ENCODE results near the gene RTN4RL1.
"Not testable (repeated sequence)": the region's sequence is repeated elsewhere in the genome, so short reads cannot be mapped to it uniquely, and the experiment has no call there.

The RTN4RL1 gene

GRCh38 chr17:1994707-1995106, 30.4 kb downstream of the RTN4RL1 start:
- ChIA-PET CTCF (interaction anchor here (1.2 kb wide), 1 partner anchor 31 kb away, joined by 4 read pairs; no protein-coding TSS in a partner anchor), POLR2A (no interaction called here)
- H3K4me3 ChIP-seq (ENCODE audit: low read depth, low read length) = no peak overlapping the region
- DNase-seq (ENCODE audit: low read depth, low spot score) = no peak
- TF ChIP-seq, protein P1, sequence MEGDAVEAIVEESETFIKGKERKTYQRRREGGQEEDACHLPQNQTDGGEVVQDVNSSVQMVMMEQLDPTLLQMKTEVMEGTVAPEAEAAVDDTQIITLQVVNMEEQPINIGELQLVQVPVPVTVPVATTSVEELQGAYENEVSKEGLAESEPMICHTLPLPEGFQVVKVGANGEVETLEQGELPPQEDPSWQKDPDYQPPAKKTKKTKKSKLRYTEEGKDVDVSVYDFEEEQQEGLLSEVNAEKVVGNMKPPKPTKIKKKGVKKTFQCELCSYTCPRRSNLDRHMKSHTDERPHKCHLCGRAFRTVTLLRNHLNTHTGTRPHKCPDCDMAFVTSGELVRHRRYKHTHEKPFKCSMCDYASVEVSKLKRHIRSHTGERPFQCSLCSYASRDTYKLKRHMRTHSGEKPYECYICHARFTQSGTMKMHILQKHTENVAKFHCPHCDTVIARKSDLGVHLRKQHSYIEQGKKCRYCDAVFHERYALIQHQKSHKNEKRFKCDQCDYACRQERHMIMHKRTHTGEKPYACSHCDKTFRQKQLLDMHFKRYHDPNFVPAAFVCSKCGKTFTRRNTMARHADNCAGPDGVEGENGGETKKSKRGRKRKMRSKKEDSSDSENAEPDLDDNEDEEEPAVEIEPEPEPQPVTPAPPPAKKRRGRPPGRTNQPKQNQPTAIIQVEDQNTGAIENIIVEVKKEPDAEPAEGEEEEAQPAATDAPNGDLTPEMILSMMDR (IDR thresholded peaks at IDR 0.05; ENCODE audit: insufficient read depth, low read length, missing control alignments) = no peak

GRCh38 chr17:1992541-1992940, 32.6 kb downstream of the RTN4RL1 start:
- CTCF ChIA-PET = no interaction called here
- no peak for DNase-seq (ENCODE audit: low read depth, low spot score)
- no peak overlapping the region for H3K4me3 ChIP-seq (ENCODE audit: low read depth, low read length)
- TF ChIP-seq, protein P1 (IDR thresholded peaks at IDR 0.05; ENCODE audit: insufficient read depth, low read length, missing control alignments) = no peak
- POLR2A ChIA-PET = no interaction called here

- TF ChIP-seq, protein P1 (IDR thresholded peaks at IDR 0.05; ENCODE audit: insufficient read depth, low read length, missing control alignments) = no peak
- peak; percentile 36 for DNase-seq (ENCODE audit: low read depth, low spot score)
- ChIA-PET CTCF (interaction anchor here (0.7 kb wide), 1 partner anchor 51 kb away, joined by 3 read pairs; no protein-coding TSS in a partner anchor), POLR2A (no interaction called here)
- no peak overlapping the region for H3K4me3 ChIP-seq (ENCODE audit: low read depth, low read length)
Observed at GRCh38 chr17:1989135-1989534, 36.0 kb downstream of the RTN4RL1 start.

- H3K4me3 ChIP-seq (ENCODE audit: low read depth, low read length) = no peak overlapping the region
- ChIA-PET CTCF (no interaction called here), POLR2A (no interaction called here)
- TF ChIP-seq, protein P1 (IDR thresholded peaks at IDR 0.05; ENCODE audit: insufficient read depth, low read length, missing control alignments) = no peak
- no peak for DNase-seq (ENCODE audit: low read depth, low spot score)
Observed at GRCh38 chr17:1986783-1987451, 38.2 kb downstream of the RTN4RL1 start.

- TF ChIP-seq, protein P1 (IDR thresholded peaks at IDR 0.05; ENCODE audit: insufficient read depth, low read length, missing control alignments) = no peak
- H3K4me3 ChIP-seq (ENCODE audit: low read depth, low read length) = no peak overlapping the region
- no peak for DNase-seq (ENCODE audit: low read depth, low spot score)
- ChIA-PET POLR2A (no interaction called here), CTCF (no interaction called here)
Observed at GRCh38 chr17:1985686-1986085, 39.4 kb downstream of the RTN4RL1 start.

- no peak overlapping the region for H3K4me3 ChIP-seq (ENCODE audit: low read depth, low read length)
- CTCF ChIA-PET = no interaction called here
- POLR2A ChIA-PET = no interaction called here
- DNase-seq (ENCODE audit: low read depth, low spot score) = no peak
- TF ChIP-seq, protein P1 (IDR thresholded peaks at IDR 0.05; ENCODE audit: insufficient read depth, low read length, missing control alignments) = no peak
Observed at GRCh38 chr17:1985093-1985492, 40.0 kb downstream of the RTN4RL1 start.

GRCh38 chr17:1982793-1983366, 42.3 kb downstream of the RTN4RL1 start:
- DNase-seq (ENCODE audit: low read depth, low spot score); POLR2A ChIA-PET; H3K4me3 ChIP-seq (ENCODE audit: low read depth, low read length): not testable (repeated sequence)
- CTCF ChIA-PET = interaction anchor here (0.6 kb wide), 1 partner anchor 17 kb away, joined by 3 read pairs; no protein-coding TSS in a partner anchor

Data from AG04449 (cell line).